Measurements from ENCODE around the gene OAS3. TPM values are rescaled to one million over a fixed set of nuclear protein-coding genes. Genes with fewer than 3 reads are reported as not detected.

The OAS3 gene
- total and polyA plus RNA-seq, 12 donors, result 3.0 to 28.0 (median 8.5) TPM

- Histone ChIP-seq H3K27me3 (no peaks in the 10 kb centered on the region), H3K4me1 (peaks cover 0 to 39% (median 11%) of the 10 kb centered on the region in 9 donors), H3K36me3 (no peaks in the 10 kb centered on the region), H3K27ac (peak within 1 kb of the TSS; percentile 68 to 94 (median 88)), H3K9me3 (peaks cover 0 to 28% (median 12%) of the 10 kb centered on the region in 11 donors), H3K4me3 (peak within 1 kb of the TSS; percentile 20 to 70 (median 62))
- ATAC-seq (peak; percentile 91 to 96 (median 95)), DNase-seq (peak; percentile 23 to 78)
- intact Hi-C loops (cut with DNase I), result loop anchor here in 2 of 10 donors (2.0 to 10.0 kb wide), 3 partner anchors 36 to 74 kb away; partner anchors contain the start of genes OAS1 (in 1 of the 2) and OAS3 (in 1 of the 2)
- TF ChIP-seq CTCF (IDR thresholded peaks at IDR 0.05), result no peak
- 34 to 39% methylated on average over 19 of the region's 19 CpGs for WGBS, 2 donors
These were observed 40.1 kb downstream of the OAS3 start, which contains the start of gene OAS2 for GRCh38 chr12:112978163-112979040. Gene OAS2, plus strand, starts transcription at chr12:112978519. Its CDS starts 90 bp downstream, at chr12:112978609.

GRCh38 chr12:112979041-112979680, 40.9 kb downstream of the OAS3 start:
- WGBS, 2 donors, result 44 to 50% methylated on average over 6 of the region's 6 CpGs
- H3K27me3 ChIP-seq, result no peaks in the 10 kb centered on the region
- H3K27ac ChIP-seq, result peak overlapping the region; percentile 68 to 94 (median 88)
- H3K4me1 ChIP-seq, result peaks cover 0 to 39% (median 11%) of the 10 kb centered on the region in 9 donors
- H3K36me3 ChIP-seq, result peaks cover 0 to 5% (median 0%) of the 10 kb centered on the region in 9 donors
- intact Hi-C loops (cut with DNase I), result loop anchor here in 2 of 10 donors (2.0 to 10.0 kb wide), 3 partner anchors 37 to 74 kb away; partner anchors contain the start of genes OAS1 (in 1 of the 2) and OAS3 (in 1 of the 2)
- peak overlapping the region; percentile 20 to 70 (median 62) for H3K4me3 ChIP-seq
- peaks cover 0 to 32% (median 15%) of the 10 kb centered on the region in 11 donors for H3K9me3 ChIP-seq
- DNase-seq (no peak), ATAC-seq (peak; percentile 40 to 81 (median 66))
- TF ChIP-seq CTCF (IDR thresholded peaks at IDR 0.05), result no peak

GRCh38 chr12:112980491-112981158, 42.4 kb downstream of the OAS3 start:
- intact Hi-C loops (cut with DNase I), result no loop called here
- Histone ChIP-seq H3K9me3 (peaks cover 0 to 44% (median 25%) of the 10 kb centered on the region in 11 donors), H3K4me1 (peaks cover 0 to 39% (median 10%) of the 10 kb centered on the region in 9 donors), H3K4me3 (peak overlapping the region in 6 of 10 donors; percentile 61 to 70 (median 68)), H3K27ac (peak overlapping the region in 1 of 10 donors; percentile 15), H3K36me3 (peaks cover 0 to 5% (median 0%) of the 10 kb centered on the region in 9 donors), H3K27me3 (no peaks in the 10 kb centered on the region)
- DNase-seq, result no peak
- no peak for TF ChIP-seq CTCF (IDR thresholded peaks at IDR 0.05)
- 59 to 71% methylated on average over 4 of the region's 4 CpGs for WGBS, 2 donors
- ATAC-seq, result no peak
